Measurements from ENCODE around the gene SPATS2. TPM values are rescaled to one million over a fixed set of nuclear protein-coding genes. Genes with fewer than 3 reads are reported as not detected.

SPATS2 gene
- total RNA-seq, 4 donors from 2014 or later = 5.3 to 7.8 (median 6.7) TPM

DNA sequence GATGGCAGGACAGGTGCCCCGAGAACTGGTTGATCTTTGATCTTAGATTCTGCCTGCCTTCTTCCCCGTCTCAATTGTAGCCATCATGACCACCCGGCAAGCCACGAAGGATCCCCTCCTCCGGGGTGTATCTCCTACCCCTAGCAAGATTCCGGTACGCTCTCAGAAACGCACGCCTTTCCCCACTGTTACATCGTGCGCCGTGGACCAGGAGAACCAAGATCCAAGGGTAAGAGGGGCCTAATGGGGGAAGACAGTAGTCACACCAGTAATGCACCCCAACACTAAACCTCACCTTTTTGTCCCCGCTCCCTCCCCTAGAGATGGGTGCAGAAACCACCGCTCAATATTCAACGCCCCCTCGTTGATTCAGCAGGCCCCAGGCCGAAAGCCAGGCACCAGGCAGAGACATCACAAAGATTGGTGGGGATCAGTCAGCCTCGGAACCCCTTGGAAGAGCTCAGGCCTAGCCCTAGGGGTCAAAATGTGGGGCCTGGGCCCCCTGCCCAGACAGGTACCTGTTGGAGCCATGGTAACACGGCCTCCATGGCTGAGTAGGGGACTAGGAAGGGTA is 43.7 kb upstream of the SPATS2 start:
- H3K4me3 ChIP-seq = peak overlapping the region; percentile 62 to 86 (median 68)
- TF ChIP-seq POLR2A (IDR thresholded peaks at IDR 0.05) = no peak
- TF ChIP-seq, protein P1, sequence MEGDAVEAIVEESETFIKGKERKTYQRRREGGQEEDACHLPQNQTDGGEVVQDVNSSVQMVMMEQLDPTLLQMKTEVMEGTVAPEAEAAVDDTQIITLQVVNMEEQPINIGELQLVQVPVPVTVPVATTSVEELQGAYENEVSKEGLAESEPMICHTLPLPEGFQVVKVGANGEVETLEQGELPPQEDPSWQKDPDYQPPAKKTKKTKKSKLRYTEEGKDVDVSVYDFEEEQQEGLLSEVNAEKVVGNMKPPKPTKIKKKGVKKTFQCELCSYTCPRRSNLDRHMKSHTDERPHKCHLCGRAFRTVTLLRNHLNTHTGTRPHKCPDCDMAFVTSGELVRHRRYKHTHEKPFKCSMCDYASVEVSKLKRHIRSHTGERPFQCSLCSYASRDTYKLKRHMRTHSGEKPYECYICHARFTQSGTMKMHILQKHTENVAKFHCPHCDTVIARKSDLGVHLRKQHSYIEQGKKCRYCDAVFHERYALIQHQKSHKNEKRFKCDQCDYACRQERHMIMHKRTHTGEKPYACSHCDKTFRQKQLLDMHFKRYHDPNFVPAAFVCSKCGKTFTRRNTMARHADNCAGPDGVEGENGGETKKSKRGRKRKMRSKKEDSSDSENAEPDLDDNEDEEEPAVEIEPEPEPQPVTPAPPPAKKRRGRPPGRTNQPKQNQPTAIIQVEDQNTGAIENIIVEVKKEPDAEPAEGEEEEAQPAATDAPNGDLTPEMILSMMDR (IDR thresholded peaks at IDR 0.05 in 4 of 5, conservative IDR thresholded peaks at IDR 0.05 in 1 of 5) = no peak
- intact Hi-C loops (cut with DNase I; ENCODE audit: low total_unique reads) = no loop called here

DNA sequence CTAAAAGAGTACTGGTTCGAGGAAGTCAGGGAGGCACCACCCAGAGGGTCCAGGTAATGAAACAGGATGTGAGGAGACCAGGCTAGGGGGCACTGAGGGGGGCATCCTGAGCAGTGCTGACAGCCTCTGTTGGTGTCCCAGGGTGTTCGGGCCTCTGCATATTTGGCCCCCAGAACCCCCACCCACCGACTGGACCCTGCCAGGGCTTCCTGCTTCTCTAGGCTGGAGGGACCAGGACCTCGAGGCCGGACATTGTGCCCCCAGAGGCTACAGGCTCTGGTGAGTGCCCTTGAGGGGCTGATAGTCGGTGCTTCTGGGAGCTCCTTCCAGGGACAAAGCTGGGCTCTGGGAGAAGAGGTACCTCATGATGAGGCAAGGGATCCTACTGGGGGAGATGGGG is 41.7 kb upstream of the SPATS2 start:
- intact Hi-C loops (cut with DNase I; ENCODE audit: low total_unique reads) = no loop called here
- no peaks in the 10 kb centered on the region for H3K36me3 ChIP-seq
- H3K27me3 ChIP-seq = no peaks in the 10 kb centered on the region
- H3K4me3 ChIP-seq = no peak overlapping the region
- peaks cover 3 to 5% of the 10 kb centered on the region in 2 donors for H3K4me1 ChIP-seq
- in situ Hi-C loops (cut with MboI; ENCODE audit: low sequenced_read_pairs in 4 of 4) = no loop called here
- H3K27ac ChIP-seq = no peak overlapping the region
- no peak for DNase-seq
- no peak for ATAC-seq
- H3K9me3 ChIP-seq = no peaks in the 10 kb centered on the region
- TF ChIP-seq, protein P1 (IDR thresholded peaks at IDR 0.05 in 4 of 5, conservative IDR thresholded peaks at IDR 0.05 in 1 of 5) = no peak
- no peak for TF ChIP-seq POLR2A (IDR thresholded peaks at IDR 0.05)

More for the DNA sequence above, 43.7 kb upstream of the SPATS2 start:
- in situ Hi-C loops (cut with MboI; ENCODE audit: low sequenced_read_pairs in 4 of 4) = no loop called here
- no peaks in the 10 kb centered on the region for H3K36me3 ChIP-seq
- DNase-seq = no peak
- no peak overlapping the region for H3K27ac ChIP-seq
- H3K27me3 ChIP-seq = no peaks in the 10 kb centered on the region
- ATAC-seq = no peak
- peaks cover 3 to 5% of the 10 kb centered on the region in 2 donors for H3K4me1 ChIP-seq
- H3K9me3 ChIP-seq = no peaks in the 10 kb centered on the region

DNA sequence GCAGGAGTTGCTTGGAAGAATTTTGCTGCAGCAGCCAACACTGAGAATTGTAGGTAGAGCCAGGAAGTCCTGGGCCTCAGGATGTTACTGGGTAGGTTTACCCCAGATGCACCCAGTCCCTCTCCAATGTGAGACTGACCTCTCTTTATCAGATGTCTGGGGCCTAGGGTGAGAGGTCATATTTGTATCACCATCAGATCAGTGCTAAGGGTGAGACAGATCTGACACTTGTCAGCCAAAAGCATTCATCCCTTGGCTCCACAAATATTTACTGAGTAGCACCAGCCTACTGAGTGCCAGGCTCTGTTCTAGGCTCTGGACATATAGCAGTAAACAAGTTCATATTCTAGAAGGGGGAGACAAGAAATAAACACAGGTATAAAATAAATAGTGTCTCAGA is 39.9 kb upstream of the SPATS2 start:
- H3K9me3 ChIP-seq = no peaks in the 10 kb centered on the region
- peaks cover 2 to 5% of the 10 kb centered on the region in 2 donors for H3K4me1 ChIP-seq
- H3K27ac ChIP-seq = no peak overlapping the region
- H3K27me3 ChIP-seq = peaks cover 0 to 7% (median 2%) of the 10 kb centered on the region in 3 donors
- TF ChIP-seq, protein P1 (IDR thresholded peaks at IDR 0.05 in 4 of 5, conservative IDR thresholded peaks at IDR 0.05 in 1 of 5) = no peak
- no peak for TF ChIP-seq POLR2A (IDR thresholded peaks at IDR 0.05)
- no peaks in the 10 kb centered on the region for H3K36me3 ChIP-seq
- H3K4me3 ChIP-seq = no peak overlapping the region
- in situ Hi-C loops (cut with MboI; ENCODE audit: low sequenced_read_pairs in 4 of 4) (no loop called here), intact Hi-C loops (cut with DNase I; ENCODE audit: low total_unique reads) (no loop called here)
- no peak for DNase-seq
- ATAC-seq = no peak

DNA sequence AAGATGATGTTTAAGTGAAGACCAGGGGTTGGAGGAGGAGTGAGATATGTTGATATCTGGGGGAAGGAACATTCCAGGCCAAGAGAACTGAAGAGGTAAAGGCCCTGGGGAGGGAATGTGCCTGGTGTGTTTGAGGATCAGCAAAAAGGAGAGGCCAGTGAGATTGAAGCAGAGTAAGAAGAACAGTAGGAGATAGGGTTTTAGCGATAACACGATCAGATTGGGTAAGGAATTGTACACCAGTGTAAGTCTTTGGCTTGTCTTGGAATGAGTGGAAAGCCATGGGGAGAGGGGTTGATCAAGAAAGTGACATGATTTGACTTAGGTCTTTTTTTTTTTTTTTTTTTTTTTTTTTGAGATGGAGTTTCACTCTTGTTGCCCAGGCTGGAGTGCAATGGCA is 39.4 kb upstream of the SPATS2 start:
- intact Hi-C loops (cut with DNase I; ENCODE audit: low total_unique reads) = no loop called here
- ATAC-seq (no peak), DNase-seq (no peak)
- Histone ChIP-seq H3K27me3 (peaks cover 4 to 7% (median 7%) of the 10 kb centered on the region in 3 donors), H3K4me1 (peaks cover 0 to 5% of the 10 kb centered on the region in 2 donors), H3K36me3 (no peaks in the 10 kb centered on the region), H3K27ac (no peak overlapping the region), H3K4me3 (no peak overlapping the region), H3K9me3 (no peaks in the 10 kb centered on the region)
- in situ Hi-C loops (cut with MboI; ENCODE audit: low sequenced_read_pairs in 4 of 4) = no loop called here
- TF ChIP-seq, protein P1 (IDR thresholded peaks at IDR 0.05 in 4 of 5, conservative IDR thresholded peaks at IDR 0.05 in 1 of 5) = no peak

DNA sequence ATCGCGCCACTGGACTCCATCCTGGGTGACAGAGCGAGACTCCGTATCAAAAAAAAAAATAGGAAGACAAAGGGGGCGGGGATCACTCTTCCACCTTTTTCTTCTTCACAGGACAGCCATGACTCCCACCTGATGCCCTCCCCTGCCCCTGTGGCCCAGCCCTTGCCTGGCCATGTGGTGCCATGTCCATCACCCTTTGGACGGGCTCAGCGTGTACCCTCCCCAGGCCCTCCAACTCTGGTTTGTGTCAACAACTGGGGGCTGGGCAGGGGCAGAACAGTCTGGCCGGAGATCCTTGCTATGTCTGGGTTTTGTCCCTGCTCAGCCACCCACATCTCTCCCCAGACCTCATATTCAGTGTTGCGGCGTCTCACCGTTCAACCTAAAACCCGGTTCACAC is 38.4 kb upstream of the SPATS2 start:
- H3K27me3 ChIP-seq = peaks cover 11 to 16% (median 14%) of the 10 kb centered on the region in 3 donors
- in situ Hi-C loops (cut with MboI; ENCODE audit: low sequenced_read_pairs in 4 of 4) = no loop called here
- no peak for TF ChIP-seq POLR2A (IDR thresholded peaks at IDR 0.05)
- TF ChIP-seq, protein P1 (IDR thresholded peaks at IDR 0.05 in 4 of 5, conservative IDR thresholded peaks at IDR 0.05 in 1 of 5) = no peak
- intact Hi-C loops (cut with DNase I; ENCODE audit: low total_unique reads) = no loop called here
- H3K9me3 ChIP-seq = no peaks in the 10 kb centered on the region
- no peak for ATAC-seq
- no peak overlapping the region for H3K27ac ChIP-seq
- no peak for DNase-seq
- H3K36me3 ChIP-seq = no peaks in the 10 kb centered on the region
- H3K4me1 ChIP-seq = no peaks in the 10 kb centered on the region
- H3K4me3 ChIP-seq = no peak overlapping the region
